Trophoblast cell (in vitro differentiated cells and primary cell): Measurements from ENCODE around the gene NCL.

Source experiments
- DNase-seq, 2 donors: peaks; one replicate each; pipeline ENCODE4 v3.0.0-alpha.2; 2016
- H2AFZ ChIP-seq: 2 replicates; pipeline ENCODE4 v1.6.1; 2013; ENCODE audit warnings: low read length, moderate library complexity, mild to moderate bottlenecking; ENCODE audit not compliant: insufficient read depth, poor library complexity
- H2AK5ac ChIP-seq: 2 replicates; pipeline ENCODE4 v1.6.1; 2013; ENCODE audit warnings: mild to moderate bottlenecking, low read length
- H2BK120ac ChIP-seq: 2 replicates; pipeline ENCODE4 v1.6.1; 2013; ENCODE audit warnings: low read length, mild to moderate bottlenecking, moderate library complexity; ENCODE audit not compliant: insufficient read depth, poor library complexity
- H2BK12ac ChIP-seq: 2 replicates; pipeline ENCODE4 v1.6.1; 2013; ENCODE audit warnings: mild to moderate bottlenecking, low read length, moderate library complexity
- H2BK5ac ChIP-seq: 2 replicates; pipeline ENCODE4 v1.6.1; 2013; ENCODE audit warnings: low read length, low read depth, moderate library complexity, mild to moderate bottlenecking; ENCODE audit not compliant: poor library complexity
- H3K14ac ChIP-seq: 2 replicates; pipeline ENCODE4 v1.6.1; 2013; ENCODE audit warnings: mild to moderate bottlenecking, low read length
- H3K18ac ChIP-seq: 2 replicates; pipeline ENCODE4 v1.6.1; 2013; ENCODE audit warnings: mild to moderate bottlenecking, low read length
- H3K23ac ChIP-seq: 2 replicates; pipeline ENCODE4 v1.6.1; 2013; ENCODE audit warnings: low read length
- H3K27ac ChIP-seq: 2 replicates; pipeline ENCODE4 v1.5.1; 2013; ENCODE audit warnings: low read depth, mild to moderate bottlenecking, inconsistent platforms, low read length, moderate library complexity
- H3K27me3 ChIP-seq: 2 replicates; pipeline ENCODE4 v1.6.1; 2013; ENCODE audit warnings: inconsistent platforms, mild to moderate bottlenecking, low read length, moderate library complexity; ENCODE audit not compliant: insufficient read depth
- H3K36me3 ChIP-seq, 2 experiments: 1 replicate in 1 of 2; 2 replicates in 1 of 2; pipeline ENCODE4 v1.6.1; 2013; ENCODE audit warnings: low read length in 2 of 2, mild to moderate bottlenecking in 2 of 2, moderate library complexity in 1 of 2; ENCODE audit not compliant: insufficient read depth in 2 of 2, control insufficient read depth in 1 of 2
- H3K4ac ChIP-seq: 2 replicates; pipeline ENCODE4 v1.6.1; 2013; ENCODE audit warnings: low read depth, mild to moderate bottlenecking, low read length, moderate library complexity
- H3K4me1 ChIP-seq, 2 experiments: 1 replicate in 1 of 2; 2 replicates in 1 of 2; pipeline ENCODE4 v1.6.1; 2013; ENCODE audit warnings: low read length in 2 of 2, mild to moderate bottlenecking in 2 of 2, moderate library complexity in 1 of 2; ENCODE audit not compliant: insufficient read depth in 2 of 2, control insufficient read depth in 1 of 2
- H3K4me2 ChIP-seq: 2 replicates; pipeline ENCODE4 v1.6.1; 2013; ENCODE audit warnings: inconsistent platforms, mild to moderate bottlenecking, low read length, moderate library complexity
- H3K4me3 ChIP-seq: 2 replicates; pipeline ENCODE4 v1.5.1; 2013; ENCODE audit warnings: mild to moderate bottlenecking, low read depth, low read length, inconsistent platforms
- H3K79me1 ChIP-seq: one replicate; pipeline ENCODE4 v1.6.1; 2013; ENCODE audit warnings: low read length
- H3K79me2 ChIP-seq: 2 replicates; pipeline ENCODE4 v1.6.1; 2013; ENCODE audit warnings: low read length, mild to moderate bottlenecking; ENCODE audit not compliant: control insufficient read depth, insufficient read depth, poor library complexity
- H3K9ac ChIP-seq: 2 replicates; pipeline ENCODE4 v1.6.1; 2013; ENCODE audit warnings: mild to moderate bottlenecking, low read length
- H3K9me3 ChIP-seq: 2 replicates; pipeline ENCODE4 v1.6.1; 2013; ENCODE audit warnings: low read depth, mild to moderate bottlenecking, control low read depth, inconsistent platforms, low read length; ENCODE audit not compliant: insufficient read depth
- H4K12ac ChIP-seq: 2 replicates; pipeline ENCODE4 v1.6.1; 2013; ENCODE audit warnings: low read depth, mild to moderate bottlenecking, low read length, moderate library complexity
- H4K8ac ChIP-seq: 2 replicates; pipeline ENCODE4 v1.6.1; 2013; ENCODE audit warnings: low read depth, mild to moderate bottlenecking, low read length, moderate library complexity
- H4K91ac ChIP-seq: one replicate; pipeline ENCODE4 v1.6.1; 2013; ENCODE audit warnings: low read depth, mild to moderate bottlenecking, low read length, moderate library complexity
- WGBS: extraction: QIAGEN DNeasy Blood & Tissue Kit; methylation state at CpG from one replicate; pipeline ENCODE4 v1.1.7; 2013; ENCODE audit warnings: missing lambda C conversion rate; ENCODE audit not compliant: insufficient read length, insufficient coverage; ENCODE audit errors: extremely low coverage; 5-methylcytosine and 5-hydroxymethylcytosine counted together

Gene NCL

DNA sequence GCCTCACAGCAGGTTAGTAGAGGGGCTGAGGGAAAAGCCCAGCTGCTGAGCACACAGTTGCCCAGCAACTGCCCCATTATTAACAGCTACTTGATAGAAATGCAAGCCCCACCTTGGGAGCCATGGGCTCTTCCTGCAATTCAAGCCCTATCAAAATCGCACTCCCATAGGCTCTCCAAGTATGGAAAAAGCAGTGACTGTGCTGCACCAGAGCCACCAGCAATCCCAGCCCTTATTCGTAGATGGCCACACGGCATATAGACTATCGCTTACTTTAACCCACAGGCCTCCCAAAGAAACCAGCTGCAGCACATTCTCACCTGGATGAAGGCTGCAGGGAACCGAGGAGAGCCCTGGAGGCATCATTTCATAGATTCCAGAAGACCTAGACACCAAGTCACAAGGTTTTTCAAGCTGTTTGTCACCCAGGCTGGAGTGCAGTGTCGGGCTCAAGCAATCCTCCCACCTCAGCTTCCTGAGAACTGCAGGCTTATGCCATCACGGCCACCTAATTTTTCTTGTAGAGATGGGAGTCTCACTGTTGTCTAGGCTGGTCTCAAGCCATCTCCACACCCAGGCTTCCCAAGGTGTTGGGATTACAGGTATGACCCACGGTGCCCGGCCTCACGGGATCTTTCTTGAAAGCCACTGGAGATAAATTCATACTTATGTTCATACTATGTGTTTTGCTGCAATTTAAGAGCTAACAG is 11.3 kb downstream of the NCL start:
- no peak overlapping the region for H3K18ac ChIP-seq
- no peak overlapping the region for H3K9ac ChIP-seq
- H3K79me2 ChIP-seq, result no peaks in the 10 kb centered on the region
- no peak overlapping the region for H3K14ac ChIP-seq
- no peaks in the 10 kb centered on the region for H3K27me3 ChIP-seq
- no peak overlapping the region for H2AFZ ChIP-seq
- H3K4me2 ChIP-seq, result no peak overlapping the region
- H4K8ac ChIP-seq, result no peak overlapping the region
- peaks cover 0 to 4% of the 10 kb centered on the region in 2 experiments for H3K4me1 ChIP-seq
- peaks cover 15 to 46% of the 10 kb centered on the region in 2 experiments for H3K36me3 ChIP-seq
- no peak overlapping the region for H2BK12ac ChIP-seq
- no peaks in the 10 kb centered on the region for H3K9me3 ChIP-seq
- no CpG with 5 or more reads among the region's 10 CpGs for WGBS
- no peak overlapping the region for H4K12ac ChIP-seq
- no peak overlapping the region for H3K23ac ChIP-seq
- no peak overlapping the region for H2BK5ac ChIP-seq
- H2AK5ac ChIP-seq, result no peak overlapping the region
- peak overlapping the region; percentile 23 for H3K27ac ChIP-seq
- peak; percentile 98 for DNase-seq
- H3K79me1 ChIP-seq, result no peaks in the 10 kb centered on the region
- no peak overlapping the region for H3K4me3 ChIP-seq
- H4K91ac ChIP-seq, result no peak overlapping the region
- H3K4ac ChIP-seq, result no peak overlapping the region
- no peak overlapping the region for H2BK120ac ChIP-seq

DNA sequence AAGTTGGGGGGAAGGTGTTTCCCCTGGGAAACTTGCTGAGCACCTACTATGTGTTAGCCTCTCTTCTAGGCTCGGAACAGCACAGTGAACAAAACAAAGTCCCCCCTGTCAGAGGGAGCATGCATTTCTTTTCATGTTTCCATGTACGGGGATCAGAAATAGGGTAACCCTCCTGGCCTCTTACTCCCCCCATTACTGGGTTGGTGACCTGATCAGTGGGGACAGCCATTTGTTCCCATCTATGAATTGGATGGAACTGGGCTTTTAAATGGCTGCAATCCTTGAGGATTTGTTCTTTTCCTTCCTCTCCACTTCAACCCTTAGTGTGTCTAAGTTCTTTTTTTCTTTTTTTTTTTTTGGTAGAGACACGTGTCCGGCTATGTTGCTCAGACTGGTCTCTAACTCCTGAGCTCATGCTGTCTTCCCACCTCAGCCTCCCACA is 13.7 kb downstream of the NCL start:
- Histone ChIP-seq H4K12ac (no peak overlapping the region), H2BK120ac (no peak overlapping the region), H3K27ac (no peak overlapping the region), H2AFZ (no peak overlapping the region), H3K23ac (no peak overlapping the region), H3K79me1 (no peaks in the 10 kb centered on the region), H2AK5ac (no peak overlapping the region), H3K4me1 (peaks cover 0 to 4% of the 10 kb centered on the region in 2 experiments), H3K79me2 (no peaks in the 10 kb centered on the region), H3K4me3 (no peak overlapping the region), H3K27me3 (no peaks in the 10 kb centered on the region), H3K9ac (no peak overlapping the region), H3K9me3 (no peaks in the 10 kb centered on the region), H4K91ac (no peak overlapping the region), H3K18ac (no peak overlapping the region), H3K4ac (no peak overlapping the region), H3K14ac (no peak overlapping the region), H4K8ac (no peak overlapping the region), H3K36me3 (peaks cover 8 to 31% of the 10 kb centered on the region in 2 experiments), H3K4me2 (no peak overlapping the region), H2BK12ac (no peak overlapping the region), H2BK5ac (no peak overlapping the region)
- WGBS, result no CpG with 5 or more reads among the region's 4 CpGs
- no peak for DNase-seq

DNA sequence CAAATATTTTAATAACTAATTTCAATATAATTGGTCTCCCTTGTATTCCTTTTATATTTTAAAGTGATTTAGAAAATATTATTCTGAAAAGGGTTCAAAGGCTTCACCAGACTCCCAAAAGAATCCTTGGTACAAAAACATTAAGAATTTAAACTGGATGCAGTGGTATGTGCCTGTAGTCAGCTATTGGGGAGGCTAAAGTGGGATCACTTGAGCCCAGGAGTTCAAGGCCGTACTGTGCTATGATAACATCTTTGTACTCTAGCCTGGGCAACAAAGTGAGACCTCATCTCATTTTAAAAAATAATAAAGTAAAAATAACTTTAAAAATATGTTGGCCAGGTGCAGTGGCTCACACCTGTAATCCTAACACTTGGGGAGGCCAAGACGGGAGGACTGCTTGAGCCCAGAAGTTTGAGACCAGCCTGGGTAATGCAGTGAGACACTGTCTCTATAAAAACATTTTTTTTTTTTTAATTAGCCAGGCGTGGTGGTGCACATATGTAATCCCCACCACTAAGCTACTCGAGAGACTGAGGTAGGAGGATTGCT is 14.7 kb downstream of the NCL start:
- Histone ChIP-seq H3K18ac (no peak overlapping the region), H2BK5ac (no peak overlapping the region), H3K36me3 (peaks cover 4 to 23% of the 10 kb centered on the region in 2 experiments), H3K14ac (no peak overlapping the region), H2AFZ (no peak overlapping the region), H4K8ac (no peak overlapping the region), H2AK5ac (no peak overlapping the region), H3K4me3 (no peak overlapping the region), H3K27ac (no peak overlapping the region), H2BK120ac (no peak overlapping the region), H3K4ac (no peak overlapping the region), H3K9ac (no peak overlapping the region), H3K79me1 (no peaks in the 10 kb centered on the region), H3K9me3 (no peaks in the 10 kb centered on the region), H3K23ac (no peak overlapping the region), H2BK12ac (no peak overlapping the region), H3K4me2 (no peak overlapping the region), H4K91ac (no peak overlapping the region), H3K4me1 (peaks cover 0 to 4% of the 10 kb centered on the region in 2 experiments), H3K79me2 (no peaks in the 10 kb centered on the region), H3K27me3 (no peaks in the 10 kb centered on the region), H4K12ac (no peak overlapping the region)
- DNase-seq, result no peak
- WGBS, result no CpG with 5 or more reads among the region's 4 CpGs

DNA sequence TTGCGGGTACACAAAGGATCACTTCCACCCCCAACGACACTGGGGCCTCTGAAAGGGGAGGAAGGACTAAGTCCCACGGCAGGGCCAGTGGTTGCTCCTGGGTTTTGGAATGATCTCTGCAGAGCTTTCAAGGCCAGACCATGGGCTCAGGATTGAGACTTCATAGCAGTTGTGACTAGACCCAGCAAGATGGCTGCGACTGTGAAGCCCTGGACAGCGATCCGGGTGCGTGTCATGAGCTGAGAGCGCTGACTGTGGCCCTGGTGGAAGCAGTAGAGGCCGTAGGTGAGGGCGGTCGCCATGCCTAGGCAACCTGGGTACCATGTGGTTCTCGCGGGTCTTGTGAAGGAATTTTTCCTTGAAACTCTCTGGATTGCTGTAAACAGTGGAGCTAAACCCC is 27.3 kb downstream of the NCL start:
- H3K27me3 ChIP-seq, result no peaks in the 10 kb centered on the region
- WGBS, result no CpG with 5 or more reads among the region's 13 CpGs
- H2AK5ac ChIP-seq, result no peak overlapping the region
- H2AFZ ChIP-seq, result no peak overlapping the region
- H3K14ac ChIP-seq, result no peak overlapping the region
- DNase-seq, result no peak
- no peak overlapping the region for H3K18ac ChIP-seq
- no peak overlapping the region for H2BK120ac ChIP-seq
- no peak overlapping the region for H3K4me2 ChIP-seq
- H2BK5ac ChIP-seq, result no peak overlapping the region
- H3K23ac ChIP-seq, result no peak overlapping the region
- H3K4me1 ChIP-seq, result no peaks in the 10 kb centered on the region
- H4K12ac ChIP-seq, result no peak overlapping the region
- H4K91ac ChIP-seq, result no peak overlapping the region
- H3K36me3 ChIP-seq, result no peaks in the 10 kb centered on the region
- no peak overlapping the region for H3K4ac ChIP-seq
- H3K4me3 ChIP-seq, result no peak overlapping the region
- H3K79me2 ChIP-seq, result no peaks in the 10 kb centered on the region
- H2BK12ac ChIP-seq, result no peak overlapping the region
- H3K79me1 ChIP-seq, result no peaks in the 10 kb centered on the region
- H3K9me3 ChIP-seq, result no peaks in the 10 kb centered on the region
- no peak overlapping the region for H3K9ac ChIP-seq
- no peak overlapping the region for H3K27ac ChIP-seq
- H4K8ac ChIP-seq, result no peak overlapping the region
